A673 (cell line): Measurements from ENCODE around the gene IFNLR1. TPM values are rescaled to one million over a fixed set of nuclear protein-coding genes. Genes with fewer than 3 reads are reported as not detected.

ENCODE experiments used
- BruUV-seq: library from RNA; stranded (reverse); fragments of 400-500 nt; replicated peaks from 2 replicates; lab custom pipeline; 2021; lab: Mats Ljungman, UMichigan
- CTCF ChIA-PET: fragments of 300-600 bp; sonication (Branson Sonifier 250); formaldehyde crosslinking; loops from one replicate; lab custom pipeline; 2022; ENCODE audit warnings: antibody characterized with exemption; lab: Charles Lee
- POLR2A ChIA-PET: fragments of 300-600 bp; sonication (Branson Sonifier 250); formaldehyde crosslinking; loops from one replicate; lab custom pipeline; 2022; ENCODE audit warnings: antibody characterized with exemption; ENCODE audit not compliant: low non-redundant PET; lab: Charles Lee
- DNase-seq: peaks from one replicate; pipeline ENCODE4 v3.0.0-alpha.2; 2015; ENCODE audit warnings: low spot score
- H3K27ac ChIP-seq: fragments of 200-600 bp; sonication (generic); 2 replicates; pipeline ENCODE4 v1.5.1; 2016; ENCODE audit warnings: mixed run types, low read depth, mild to moderate bottlenecking, mixed read lengths, antibody characterized with exemption, low read length; ENCODE audit not compliant: poor library complexity, severe bottlenecking
- H3K27me3 ChIP-seq: fragments of 200-600 bp; sonication (generic); replicated peaks from 2 replicates; pipeline ENCODE4 v1.6.1; 2017; ENCODE audit warnings: mixed run types, low read depth, mild to moderate bottlenecking, mixed read lengths, antibody characterized with exemption, low read length; ENCODE audit not compliant: insufficient read depth, poor library complexity
- H3K36me3 ChIP-seq: fragments of 200-600 bp; sonication (generic); 2 replicates; pipeline ENCODE4 v1.6.1; 2016; ENCODE audit warnings: mixed run types, mild to moderate bottlenecking, mixed read lengths, antibody characterized with exemption, low read length; ENCODE audit not compliant: insufficient read depth, poor library complexity, severe bottlenecking
- H3K4me1 ChIP-seq: fragments of 200-600 bp; sonication (generic); 2 replicates; pipeline ENCODE4 v1.6.1; 2017; ENCODE audit warnings: mixed run types, mild to moderate bottlenecking, mixed read lengths, antibody characterized with exemption, low read length; ENCODE audit not compliant: insufficient read depth, poor library complexity, severe bottlenecking
- H3K4me3 ChIP-seq: fragments of 200-600 bp; sonication (generic); 2 replicates; pipeline ENCODE4 v1.5.1; 2016; ENCODE audit warnings: low read depth, mixed run types, mild to moderate bottlenecking, mixed read lengths, low read length; ENCODE audit not compliant: poor library complexity, severe bottlenecking
- H3K9me3 ChIP-seq: fragments of 200-600 bp; sonication (generic); 2 replicates; pipeline ENCODE4 v1.6.1; 2016; ENCODE audit warnings: mixed run types, low read depth, mild to moderate bottlenecking, mixed read lengths, antibody characterized with exemption, low read length; ENCODE audit not compliant: poor library complexity, severe bottlenecking
- EZH2 ChIP-seq: fragments of 200-600 bp; sonication (generic); IDR thresholded peaks from 2 replicates; pipeline ENCODE4 v1.6.1; 2017; ENCODE audit warnings: borderline replicate concordance, low read depth, mild to moderate bottlenecking, mixed read lengths, antibody characterized with exemption, low read length; ENCODE audit not compliant: poor library complexity, severe bottlenecking
- intact Hi-C: fragments of 100-400 bp; cut with micrococcal nuclease; formaldehyde crosslinking; loops from one replicate; pipeline ENCODE4 v1.10.0; 2022; ENCODE audit not compliant: unreplicated experiment
- total RNA-seq: library from RNA; stranded (reverse); gene quantifications from 2 replicates; pipeline ENCODE4 v1.2.3, GENCODE V29; 2021
- TF ChIP-seq, protein P1 (sequence below): fragments of 300-800, 200-600 bp; sonication (generic); conservative IDR thresholded peaks from 2 replicates; pipeline ENCODE4 v1.5.1; 2017; ENCODE audit warnings: low read depth, mild to moderate bottlenecking, antibody characterized with exemption, low read length, moderate library complexity, mixed read lengths

Gene IFNLR1
- total RNA-seq, 1 experiment from 2014 or later: 2.0 TPM

DNA sequence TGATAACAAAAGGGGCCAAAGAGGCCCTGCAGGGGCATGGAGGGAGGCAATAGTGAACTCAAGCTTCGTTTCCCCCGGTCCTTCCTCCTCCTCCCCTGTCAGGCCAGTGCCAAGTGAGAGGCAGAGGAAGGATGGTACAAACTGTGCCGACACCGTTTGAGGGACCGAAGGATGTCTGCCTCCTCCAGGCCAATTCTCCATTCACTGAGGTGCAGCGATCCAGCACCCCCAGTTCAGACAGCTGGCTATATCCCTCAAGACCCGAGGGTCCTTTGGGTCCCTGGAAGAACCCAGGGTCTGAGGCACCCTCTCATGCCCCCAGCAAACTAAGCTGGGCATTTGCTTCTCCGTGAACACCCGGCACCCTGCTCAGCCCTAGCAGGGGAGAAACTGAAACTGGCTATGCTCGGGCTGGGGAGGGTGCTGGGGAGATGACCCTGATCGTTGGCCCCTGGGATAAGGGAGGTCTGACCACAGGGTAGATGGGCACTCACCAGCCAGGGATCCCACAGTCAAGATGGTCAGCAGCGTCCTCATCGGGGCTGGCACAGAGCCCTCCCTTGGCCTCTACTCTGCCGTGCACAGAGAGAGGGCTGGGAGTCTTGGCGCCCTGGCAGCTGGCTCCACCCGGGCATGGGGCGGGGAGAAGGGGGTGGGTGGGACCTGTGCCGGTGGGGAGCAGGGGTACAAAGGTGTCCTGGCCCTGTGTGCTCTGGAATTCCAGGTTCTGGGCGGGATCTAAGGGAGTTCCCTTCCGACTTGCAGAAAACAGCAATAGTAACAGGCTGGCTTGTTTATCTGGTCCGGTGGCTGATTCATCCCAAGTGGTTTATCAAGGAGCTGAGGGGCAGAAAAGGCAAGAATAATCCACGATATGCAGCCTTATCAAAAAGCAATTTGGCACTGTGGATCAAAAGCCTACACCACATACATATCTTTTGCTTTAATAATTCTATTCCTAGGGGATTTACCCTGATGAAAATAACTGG, 44.2 kb downstream of the IFNLR1 start, which contains the start of gene IL22RA1:
TSS of gene IL22RA1 (minus strand) at position 595 of the 989 bp plus-strand sequence. CDS start at position 537, 58 bp downstream.
- DNase-seq: no peak
- Histone ChIP-seq H3K27ac (no peak within 1 kb of the TSS), H3K27me3 (no peaks in the 10 kb centered on the region), H3K36me3 (no peaks in the 10 kb centered on the region), H3K9me3 (no peaks in the 10 kb centered on the region), H3K4me3 (peak within 1 kb of the TSS; percentile 39), H3K4me1 (no peaks in the 10 kb centered on the region)
- intact Hi-C loops: no loop called here
- BruUV-seq: no TSS peak
- TF ChIP-seq, protein P1, sequence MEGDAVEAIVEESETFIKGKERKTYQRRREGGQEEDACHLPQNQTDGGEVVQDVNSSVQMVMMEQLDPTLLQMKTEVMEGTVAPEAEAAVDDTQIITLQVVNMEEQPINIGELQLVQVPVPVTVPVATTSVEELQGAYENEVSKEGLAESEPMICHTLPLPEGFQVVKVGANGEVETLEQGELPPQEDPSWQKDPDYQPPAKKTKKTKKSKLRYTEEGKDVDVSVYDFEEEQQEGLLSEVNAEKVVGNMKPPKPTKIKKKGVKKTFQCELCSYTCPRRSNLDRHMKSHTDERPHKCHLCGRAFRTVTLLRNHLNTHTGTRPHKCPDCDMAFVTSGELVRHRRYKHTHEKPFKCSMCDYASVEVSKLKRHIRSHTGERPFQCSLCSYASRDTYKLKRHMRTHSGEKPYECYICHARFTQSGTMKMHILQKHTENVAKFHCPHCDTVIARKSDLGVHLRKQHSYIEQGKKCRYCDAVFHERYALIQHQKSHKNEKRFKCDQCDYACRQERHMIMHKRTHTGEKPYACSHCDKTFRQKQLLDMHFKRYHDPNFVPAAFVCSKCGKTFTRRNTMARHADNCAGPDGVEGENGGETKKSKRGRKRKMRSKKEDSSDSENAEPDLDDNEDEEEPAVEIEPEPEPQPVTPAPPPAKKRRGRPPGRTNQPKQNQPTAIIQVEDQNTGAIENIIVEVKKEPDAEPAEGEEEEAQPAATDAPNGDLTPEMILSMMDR: no peak
- TF ChIP-seq EZH2: no peak
- POLR2A ChIA-PET: no interaction called here
- CTCF ChIA-PET: no interaction called here

DNA sequence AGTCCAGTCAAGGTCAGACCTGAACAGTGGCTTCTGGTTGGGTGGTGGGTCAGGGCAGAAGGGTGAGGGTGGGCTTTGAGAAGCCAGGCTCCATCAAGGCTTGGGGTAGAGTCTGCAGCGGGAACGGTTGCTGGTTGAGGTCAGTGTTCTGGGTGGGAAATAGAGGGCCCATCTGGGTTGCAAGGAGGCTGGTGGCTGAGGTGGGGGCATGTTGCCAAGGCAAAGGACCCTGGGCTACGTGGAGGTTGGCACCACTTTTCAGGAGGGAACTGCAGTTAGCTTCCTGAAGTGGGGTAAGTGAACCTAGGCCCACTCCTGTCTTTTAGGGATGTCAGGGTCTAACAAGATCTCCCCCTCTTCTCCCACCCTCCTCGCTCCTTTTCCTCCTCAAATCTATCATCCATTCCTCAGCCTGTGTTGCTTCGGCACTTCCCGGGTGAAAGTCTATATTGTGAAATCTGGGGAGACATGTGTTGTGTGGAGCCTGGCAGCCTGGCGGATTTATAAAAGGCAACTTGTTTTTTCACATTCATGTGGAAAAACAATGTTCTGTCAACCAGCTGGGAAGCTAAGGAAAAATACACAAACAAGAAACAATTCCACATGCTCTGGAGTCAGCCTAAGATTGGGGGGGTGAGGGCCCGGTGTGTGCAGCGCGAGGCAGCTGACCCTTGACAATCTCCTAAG, 45.6 kb downstream of the IFNLR1 start:
- ChIA-PET POLR2A (no interaction called here), CTCF (no interaction called here)
- no peak overlapping the region for H3K27ac ChIP-seq
- intact Hi-C loops: no loop called here
- no peak for DNase-seq
- H3K4me3 ChIP-seq: no peak overlapping the region
- TF ChIP-seq, protein P1: no peak
- no peak for TF ChIP-seq EZH2
- no peaks in the 10 kb centered on the region for H3K36me3 ChIP-seq
- no TSS peak for BruUV-seq
- H3K9me3 ChIP-seq: no peaks in the 10 kb centered on the region
- H3K4me1 ChIP-seq: no peaks in the 10 kb centered on the region
- H3K27me3 ChIP-seq: no peaks in the 10 kb centered on the region

DNA sequence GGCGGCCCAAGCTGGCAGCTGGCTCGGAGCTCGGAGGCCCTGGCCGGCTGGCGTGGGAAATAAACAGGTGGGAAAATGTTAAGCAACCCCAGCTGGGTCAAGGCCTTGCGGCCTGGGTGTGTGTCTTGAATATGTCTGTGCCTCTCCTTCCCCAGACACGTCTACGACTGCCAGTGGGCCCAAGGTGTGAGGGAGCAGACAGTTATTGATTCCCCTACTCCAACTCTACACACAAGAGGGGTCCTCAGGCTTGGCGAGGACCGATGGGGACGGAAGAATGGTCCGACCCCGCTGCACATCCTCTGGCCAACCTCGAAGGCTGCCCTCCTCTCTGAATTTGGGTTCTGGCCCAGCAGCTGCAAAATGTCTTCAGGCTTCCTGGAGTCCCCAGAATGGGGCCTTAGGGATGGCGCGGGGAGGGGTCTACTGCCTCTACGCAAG, 46.3 kb downstream of the IFNLR1 start:
- H3K27ac ChIP-seq: no peak overlapping the region
- no peaks in the 10 kb centered on the region for H3K4me1 ChIP-seq
- no peaks in the 10 kb centered on the region for H3K9me3 ChIP-seq
- H3K4me3 ChIP-seq: no peak overlapping the region
- H3K36me3 ChIP-seq: no peaks in the 10 kb centered on the region
- TF ChIP-seq EZH2: no peak
- TF ChIP-seq, protein P1: no peak
- POLR2A ChIA-PET: no interaction called here
- no TSS peak for BruUV-seq
- CTCF ChIA-PET: no interaction called here
- no peak for DNase-seq
- no peaks in the 10 kb centered on the region for H3K27me3 ChIP-seq
- intact Hi-C loops: no loop called here
